ENCODE measurements around the gene POLK. TPM values are rescaled to one million over a fixed set of nuclear protein-coding genes. Genes with fewer than 3 reads are reported as not detected.
A peak's percentile ranks its signal among the peaks of the same experiment; 100 is the strongest.
"Not testable (repeated sequence)": the region's sequence is repeated elsewhere in the genome, so short reads cannot be mapped to it uniquely, and the experiment has no call there.

Gene POLK
- polyA plus RNA-seq, 6 donors from 2014 or later, result 19.3 to 34.7 (median 27.1) TPM

DNA sequence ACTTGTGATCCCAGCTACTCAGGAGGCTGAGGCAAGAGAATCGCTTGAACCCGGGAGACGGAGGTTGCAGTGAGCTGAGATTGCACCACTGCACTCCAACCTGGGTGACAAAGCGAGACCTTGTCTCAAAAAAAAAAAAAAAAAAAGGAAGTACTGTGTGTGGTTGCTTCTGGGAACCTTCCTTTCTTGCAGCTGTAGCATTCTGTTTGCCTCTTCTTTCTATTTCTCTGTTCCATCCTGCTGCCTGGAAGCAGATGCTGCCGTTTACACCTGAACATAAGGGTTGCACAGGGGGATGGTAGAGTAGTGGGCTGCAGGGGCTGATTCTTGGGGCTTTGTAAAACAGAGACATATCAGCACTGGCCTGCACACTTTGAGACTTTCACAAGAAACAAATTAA, 95.7 kb downstream of the POLK start:
- peaks cover 8 to 19% (median 17%) of the 10 kb centered on the region in 3 donors for H3K4me1 Mint-ChIP-seq
- H3K9me3 Mint-ChIP-seq, H3K36me3 Mint-ChIP-seq, H3K4me3 Mint-ChIP-seq, DNase-seq: not testable (repeated sequence)
- peak in 1 of 2 donors; percentile 39 for ATAC-seq (ENCODE audit: low read depth in 2 of 2)
- peaks cover 7 to 15% (median 8%) of the 10 kb centered on the region in 3 donors for H3K27me3 Mint-ChIP-seq
- peak overlapping the region in 1 of 6 donors; percentile 49 for H3K27ac Mint-ChIP-seq

DNA sequence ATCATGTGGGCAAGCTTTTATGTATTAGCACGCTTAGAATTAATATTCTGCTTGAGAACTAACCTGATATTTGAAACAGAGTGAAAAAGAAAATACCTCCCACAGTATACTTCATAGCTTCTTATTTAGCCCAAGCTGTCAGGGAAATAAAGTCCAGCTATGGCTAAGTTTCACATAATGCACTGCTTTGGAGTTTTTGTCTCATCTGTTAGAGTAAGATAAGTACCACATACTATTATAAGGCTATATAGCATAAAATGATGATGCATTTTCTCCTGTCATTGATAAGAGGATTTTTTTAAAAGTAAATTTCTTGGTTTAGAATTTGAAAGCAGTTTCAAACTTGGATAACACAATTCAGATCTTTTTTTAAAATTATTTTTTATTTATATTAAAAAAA, 97.2 kb downstream of the POLK start:
- Mint-ChIP-seq H3K4me1 (peaks cover 8 to 19% (median 17%) of the 10 kb centered on the region in 3 donors), H3K36me3 (peaks cover 0 to 4% of the 10 kb centered on the region in 2 donors), H3K27ac (no peak overlapping the region), H3K4me3 (no peak overlapping the region), H3K27me3 (peaks cover 7 to 19% (median 8%) of the 10 kb centered on the region in 3 donors), H3K9me3 (no peaks in the 10 kb centered on the region)
- ATAC-seq (ENCODE audit: low read depth in 2 of 2) (no peak), DNase-seq (no peak)

DNA sequence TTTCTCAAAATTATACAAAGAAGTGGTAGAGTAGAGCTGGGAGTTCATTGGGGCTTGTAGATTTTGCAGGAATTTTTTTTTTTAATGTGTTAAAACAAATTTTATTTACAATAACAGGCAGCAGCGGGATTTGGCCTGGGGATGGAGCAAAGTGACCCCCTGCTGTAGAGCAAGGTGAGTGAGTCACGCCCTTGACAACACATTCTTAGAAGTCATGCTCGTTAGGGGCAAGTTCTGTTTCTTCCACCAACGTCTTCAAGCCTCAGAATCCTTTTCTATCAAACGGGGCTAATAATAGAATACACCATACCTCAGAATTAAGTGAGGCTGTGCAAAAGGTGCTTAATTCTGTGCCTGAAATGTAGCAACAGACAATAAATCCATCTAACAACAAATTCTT, 98.5 kb downstream of the POLK start:
- Mint-ChIP-seq H3K36me3 (peaks cover 0 to 4% of the 10 kb centered on the region in 2 donors), H3K27ac (no peak overlapping the region), H3K9me3 (no peaks in the 10 kb centered on the region), H3K4me1 (peaks cover 8 to 19% (median 17%) of the 10 kb centered on the region in 3 donors), H3K27me3 (peaks cover 7 to 19% (median 8%) of the 10 kb centered on the region in 3 donors), H3K4me3 (peak overlapping the region in 1 of 8 donors; percentile 52)
- DNase-seq (no peak), ATAC-seq (ENCODE audit: low read depth in 2 of 2) (no peak)

DNA sequence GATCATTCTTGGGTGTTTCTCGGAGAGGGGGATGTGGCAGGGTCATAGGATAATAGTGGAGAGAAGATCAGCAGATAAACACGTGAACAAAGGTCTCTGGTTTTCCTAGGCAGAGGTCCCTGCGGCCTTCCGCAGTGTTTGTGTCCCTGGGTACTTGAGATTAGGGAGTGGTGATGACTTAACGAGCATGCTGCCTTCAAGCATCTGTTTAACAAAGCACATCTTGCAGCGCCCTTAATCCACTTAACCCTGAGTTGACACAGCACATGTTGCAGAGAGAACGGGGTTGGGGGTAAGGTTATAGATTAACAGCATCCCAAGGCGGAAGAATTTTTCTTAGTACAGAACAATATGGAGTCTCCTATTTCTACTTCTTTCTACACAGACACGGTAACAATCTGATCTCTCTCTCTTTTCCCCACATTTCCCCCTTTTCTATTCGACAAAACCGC, 99.2 kb downstream of the POLK start:
- H3K27me3 Mint-ChIP-seq, result peaks cover 7 to 19% (median 8%) of the 10 kb centered on the region in 3 donors
- peak overlapping the region in 1 of 6 donors; percentile 33 for H3K27ac Mint-ChIP-seq
- H3K4me1 Mint-ChIP-seq, result peaks cover 8 to 19% (median 17%) of the 10 kb centered on the region in 3 donors
- not testable (repeated sequence) for H3K9me3 Mint-ChIP-seq; DNase-seq; H3K36me3 Mint-ChIP-seq; ATAC-seq (ENCODE audit: low read depth in 2 of 2)
- peak overlapping the region in 6 of 8 donors; percentile 34 to 85 (median 57) for H3K4me3 Mint-ChIP-seq

DNA sequence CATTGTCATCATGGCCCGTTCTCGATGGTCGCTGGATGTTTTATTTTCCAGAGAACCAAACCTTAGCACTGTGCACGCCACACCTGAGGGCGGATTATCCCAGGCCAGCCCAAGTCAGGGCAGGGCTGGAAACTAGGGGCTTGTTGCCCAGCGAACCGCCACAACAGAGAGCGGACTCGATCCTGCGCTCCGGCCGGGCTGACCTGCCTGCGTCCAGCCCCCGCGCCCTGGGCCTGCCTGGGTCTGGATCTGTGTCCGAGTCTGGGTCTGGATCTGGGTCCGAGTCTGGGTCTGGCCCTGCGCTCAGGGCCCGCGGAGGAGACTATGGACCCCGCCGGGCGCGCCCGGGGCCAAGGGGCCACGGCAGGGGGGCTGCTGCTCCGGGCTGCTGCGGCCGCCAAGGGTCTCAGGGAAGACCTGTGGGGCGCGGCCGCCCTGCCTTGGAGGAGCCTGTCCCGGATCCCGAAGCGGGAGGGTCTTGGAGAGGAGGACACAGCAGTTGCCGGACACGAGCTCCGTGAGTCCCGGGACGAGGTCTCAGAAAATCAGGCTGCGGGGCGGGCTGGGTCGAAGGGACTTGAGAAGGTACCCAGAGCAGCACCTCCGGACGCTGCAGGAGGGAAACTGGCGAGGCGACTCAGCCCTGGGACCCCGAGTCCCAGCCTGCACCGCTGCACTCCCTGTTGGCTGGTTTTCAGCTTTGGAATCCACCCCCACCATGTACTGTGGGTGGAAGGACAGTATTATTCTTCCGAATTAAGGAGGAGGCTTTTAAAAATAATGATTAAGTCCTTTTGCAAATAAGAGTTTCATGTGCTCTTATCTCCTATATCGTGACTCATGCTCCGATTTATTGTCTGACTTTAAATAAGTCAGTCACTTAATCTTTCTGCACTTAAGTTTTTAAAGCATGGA, 99.9 kb downstream of the POLK start, which contains the start of gene ANKDD1B:
TSS of gene ANKDD1B (plus strand) at position 143 of the 915 bp plus-strand sequence. CDS start at position 325, 182 bp downstream.
- H3K9me3 Mint-ChIP-seq, result no peaks in the 10 kb centered on the region
- peak in 1 of 2 donors; percentile 27 for ATAC-seq (ENCODE audit: low read depth in 2 of 2)
- H3K4me3 Mint-ChIP-seq, result peak within 1 kb of the TSS in 7 of 8 donors; percentile 34 to 85 (median 53)
- H3K4me1 Mint-ChIP-seq, result peaks cover 8 to 19% (median 15%) of the 10 kb centered on the region in 3 donors
- peak within 1 kb of the TSS in 1 of 6 donors; percentile 33 for H3K27ac Mint-ChIP-seq
- no peak for DNase-seq
- H3K27me3 Mint-ChIP-seq, result peaks cover 7 to 19% (median 8%) of the 10 kb centered on the region in 3 donors
- H3K36me3 Mint-ChIP-seq, result peaks cover 0 to 4% of the 10 kb centered on the region in 2 donors

DNA sequence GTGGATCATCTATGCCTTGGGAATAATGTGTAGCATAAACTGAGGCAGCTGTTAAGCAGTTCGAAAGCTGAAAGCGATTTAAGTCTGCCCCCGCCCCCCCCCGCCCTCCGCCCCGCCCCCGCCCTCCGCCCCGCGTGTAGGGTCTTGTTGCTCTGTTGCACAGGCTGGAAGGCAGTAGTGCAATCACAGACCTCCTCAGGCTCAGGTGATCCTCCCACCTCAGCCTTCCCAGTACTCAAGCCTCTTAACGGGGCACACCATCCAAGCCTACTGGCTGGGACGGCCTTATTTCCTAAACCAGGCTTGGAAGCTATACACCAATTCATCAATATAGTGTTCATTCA, 100.5 kb downstream of the POLK start:
- peaks cover 7 to 19% (median 8%) of the 10 kb centered on the region in 3 donors for H3K27me3 Mint-ChIP-seq
- DNase-seq (no peak), ATAC-seq (ENCODE audit: low read depth in 2 of 2) (no peak)
- peak overlapping the region in 4 of 8 donors; percentile 32 to 85 (median 56) for H3K4me3 Mint-ChIP-seq
- no peak overlapping the region for H3K27ac Mint-ChIP-seq
- H3K4me1 Mint-ChIP-seq, result peaks cover 3 to 13% (median 9%) of the 10 kb centered on the region in 3 donors
- no peaks in the 10 kb centered on the region for H3K9me3 Mint-ChIP-seq
- peaks cover 0 to 4% of the 10 kb centered on the region in 2 donors for H3K36me3 Mint-ChIP-seq

DNA sequence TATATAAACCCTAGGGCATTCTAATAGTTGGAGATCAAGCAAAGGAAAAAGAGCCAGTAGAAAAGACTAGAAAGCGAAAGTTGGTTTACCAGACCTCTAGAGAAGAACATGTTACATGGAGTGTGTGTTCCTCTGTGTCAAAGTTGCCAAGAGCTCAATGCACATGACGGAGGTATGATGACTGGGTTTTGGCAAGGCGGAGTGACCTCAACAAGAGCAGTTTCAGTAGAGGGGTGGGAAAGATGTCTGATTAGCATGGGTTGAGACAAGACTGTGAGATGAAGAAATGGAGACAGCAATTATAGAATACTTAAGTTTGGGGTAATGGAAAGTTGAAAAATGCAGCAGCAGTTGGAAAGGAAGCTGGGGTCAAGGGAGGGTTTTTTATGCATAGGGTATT, 101.2 kb downstream of the POLK start:
- no peak overlapping the region for H3K4me3 Mint-ChIP-seq
- peaks cover 3 to 8% (median 5%) of the 10 kb centered on the region in 3 donors for H3K4me1 Mint-ChIP-seq
- DNase-seq, result no peak
- H3K9me3 Mint-ChIP-seq, result no peaks in the 10 kb centered on the region
- H3K27me3 Mint-ChIP-seq, result peaks cover 7 to 19% (median 8%) of the 10 kb centered on the region in 3 donors
- peaks cover 0 to under 1% of the 10 kb centered on the region in 2 donors for H3K36me3 Mint-ChIP-seq
- H3K27ac Mint-ChIP-seq, result no peak overlapping the region
- ATAC-seq (ENCODE audit: low read depth in 2 of 2), result no peak

DNA sequence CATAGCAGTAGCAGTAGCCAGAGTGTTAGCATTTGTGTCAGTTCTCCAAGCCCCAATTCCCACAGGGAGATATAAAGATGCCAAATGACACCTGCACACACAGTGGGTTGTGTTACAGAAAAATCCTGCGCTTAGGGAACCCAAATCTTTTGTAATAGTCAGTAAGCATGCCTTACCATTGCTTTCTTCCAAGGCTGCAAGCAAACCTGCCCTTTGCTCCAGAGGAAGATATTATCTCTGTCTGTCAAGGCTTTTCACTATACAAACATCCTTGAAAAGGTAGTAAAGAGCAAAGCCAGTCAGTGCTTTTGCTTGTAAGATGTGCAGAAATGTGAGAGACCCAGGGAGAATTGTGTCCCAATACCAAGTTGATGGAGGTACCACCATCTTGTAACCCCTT, 102.5 kb downstream of the POLK start:
- no peak overlapping the region for H3K27ac Mint-ChIP-seq
- H3K4me3 Mint-ChIP-seq, result no peak overlapping the region
- H3K27me3 Mint-ChIP-seq, result peaks cover 7 to 14% (median 8%) of the 10 kb centered on the region in 3 donors
- ATAC-seq (ENCODE audit: low read depth in 2 of 2) (no peak), DNase-seq (no peak)
- H3K36me3 Mint-ChIP-seq, result no peaks in the 10 kb centered on the region
- H3K9me3 Mint-ChIP-seq, result no peaks in the 10 kb centered on the region
- H3K4me1 Mint-ChIP-seq, result peaks cover 3 to 8% (median 5%) of the 10 kb centered on the region in 3 donors

DNA sequence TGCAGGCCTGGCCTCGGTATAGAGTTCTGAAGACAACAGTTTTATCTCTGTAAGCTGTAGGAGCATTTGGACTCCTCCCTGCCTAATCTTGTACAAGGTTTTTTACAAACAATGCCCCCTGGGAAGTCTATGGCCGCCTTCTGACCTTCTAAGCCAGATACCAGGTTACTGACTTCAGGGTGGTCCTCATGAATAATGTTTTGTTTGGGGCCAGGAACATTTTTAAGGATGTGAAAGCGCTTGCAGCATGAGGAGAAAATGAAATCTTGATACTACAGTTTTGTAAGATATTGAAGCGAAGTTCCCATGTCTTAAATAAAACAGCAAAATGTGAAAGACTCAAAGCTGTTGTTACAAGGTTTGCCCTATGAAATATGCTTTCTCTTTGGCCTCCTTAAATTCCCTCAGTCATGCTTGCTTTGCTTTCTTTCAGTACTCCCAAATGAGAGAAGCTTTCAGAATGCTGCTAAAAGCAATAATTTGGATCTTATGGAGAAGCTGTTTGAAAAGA, 104.7 kb downstream of the POLK start:
- Mint-ChIP-seq H3K4me1 (peaks cover 0 to under 1% (median 0%) of the 10 kb centered on the region in 3 donors), H3K27ac (no peak overlapping the region), H3K9me3 (no peaks in the 10 kb centered on the region), H3K4me3 (no peak overlapping the region), H3K27me3 (peaks cover 0 to 5% (median under 1%) of the 10 kb centered on the region in 3 donors), H3K36me3 (no peaks in the 10 kb centered on the region)
- DNase-seq, result no peak
- no peak for ATAC-seq (ENCODE audit: low read depth in 2 of 2)

DNA sequence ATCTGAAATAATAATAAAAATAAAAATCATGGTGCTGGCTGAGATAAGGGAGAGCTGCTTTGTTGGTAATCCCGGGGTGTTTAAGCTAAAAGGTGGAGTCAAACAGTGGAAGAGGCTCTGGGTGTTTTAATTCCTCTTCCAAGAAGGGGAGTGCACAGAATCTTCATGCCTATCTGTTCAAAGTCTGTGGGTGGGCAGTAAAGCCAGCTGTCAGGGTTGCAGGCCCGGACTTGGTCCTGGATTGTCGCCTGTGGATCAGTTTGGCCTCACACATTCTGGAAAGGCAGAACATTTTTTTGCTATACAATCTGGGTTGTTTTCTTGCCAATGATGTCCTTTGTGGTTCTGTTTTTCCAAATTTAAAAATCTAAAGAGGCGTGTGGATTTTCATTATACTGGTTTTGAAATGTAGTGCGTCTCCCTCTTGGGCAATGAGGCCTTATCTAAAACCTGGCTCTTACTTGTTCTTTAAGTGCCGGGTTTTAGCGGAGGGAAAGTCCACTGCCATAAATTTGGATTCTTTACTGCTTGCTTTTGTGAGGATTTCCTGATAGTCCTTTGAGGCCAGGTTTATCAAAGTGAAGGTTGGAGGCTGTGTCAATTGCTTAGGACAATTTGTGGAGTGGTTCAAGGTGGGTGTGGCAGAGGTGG, 105.4 kb downstream of the POLK start:
- ATAC-seq (ENCODE audit: low read depth in 2 of 2) (no peak), DNase-seq (no peak)
- H3K27me3 Mint-ChIP-seq, result peaks cover 0 to 5% (median 0%) of the 10 kb centered on the region in 3 donors
- no peaks in the 10 kb centered on the region for H3K36me3 Mint-ChIP-seq
- H3K27ac Mint-ChIP-seq, result peak overlapping the region in 1 of 6 donors; percentile 6
- no peaks in the 10 kb centered on the region for H3K9me3 Mint-ChIP-seq
- H3K4me3 Mint-ChIP-seq, result no peak overlapping the region
- no peaks in the 10 kb centered on the region for H3K4me1 Mint-ChIP-seq

DNA sequence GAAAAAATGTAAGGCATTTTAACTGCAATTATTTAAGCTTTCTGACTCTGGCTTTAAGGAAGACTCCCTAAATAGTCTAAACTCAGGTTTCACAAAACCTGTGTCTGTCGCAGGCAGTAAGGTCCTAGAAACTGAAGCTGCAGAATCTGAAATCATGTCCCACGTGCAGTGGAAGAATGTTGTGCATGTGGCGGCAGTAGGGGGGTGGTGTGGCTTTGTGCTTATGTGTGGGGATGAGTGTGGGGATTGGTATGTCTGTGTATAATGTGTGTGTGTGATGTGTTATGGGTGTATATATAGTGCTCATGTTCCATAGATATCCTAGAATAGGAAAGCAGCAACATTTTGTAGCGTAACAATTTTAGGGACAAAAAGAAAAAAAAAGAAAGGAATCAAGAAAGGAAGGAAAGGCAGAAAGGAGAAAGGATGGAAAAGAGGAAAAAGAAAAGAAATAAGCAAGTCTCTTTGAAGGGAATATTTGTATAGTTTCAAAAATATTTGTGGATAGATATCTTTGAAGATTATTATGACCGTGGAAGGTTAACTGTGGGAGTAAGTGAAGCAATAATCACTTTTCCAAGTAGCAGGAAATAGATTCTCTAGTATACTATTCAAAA, 106.2 kb downstream of the POLK start:
- no peak for DNase-seq
- Mint-ChIP-seq H3K27ac (no peak overlapping the region), H3K9me3 (no peaks in the 10 kb centered on the region), H3K36me3 (no peaks in the 10 kb centered on the region), H3K4me1 (no peaks in the 10 kb centered on the region), H3K4me3 (no peak overlapping the region), H3K27me3 (no peaks in the 10 kb centered on the region)
- ATAC-seq (ENCODE audit: low read depth in 2 of 2), result no peak

DNA sequence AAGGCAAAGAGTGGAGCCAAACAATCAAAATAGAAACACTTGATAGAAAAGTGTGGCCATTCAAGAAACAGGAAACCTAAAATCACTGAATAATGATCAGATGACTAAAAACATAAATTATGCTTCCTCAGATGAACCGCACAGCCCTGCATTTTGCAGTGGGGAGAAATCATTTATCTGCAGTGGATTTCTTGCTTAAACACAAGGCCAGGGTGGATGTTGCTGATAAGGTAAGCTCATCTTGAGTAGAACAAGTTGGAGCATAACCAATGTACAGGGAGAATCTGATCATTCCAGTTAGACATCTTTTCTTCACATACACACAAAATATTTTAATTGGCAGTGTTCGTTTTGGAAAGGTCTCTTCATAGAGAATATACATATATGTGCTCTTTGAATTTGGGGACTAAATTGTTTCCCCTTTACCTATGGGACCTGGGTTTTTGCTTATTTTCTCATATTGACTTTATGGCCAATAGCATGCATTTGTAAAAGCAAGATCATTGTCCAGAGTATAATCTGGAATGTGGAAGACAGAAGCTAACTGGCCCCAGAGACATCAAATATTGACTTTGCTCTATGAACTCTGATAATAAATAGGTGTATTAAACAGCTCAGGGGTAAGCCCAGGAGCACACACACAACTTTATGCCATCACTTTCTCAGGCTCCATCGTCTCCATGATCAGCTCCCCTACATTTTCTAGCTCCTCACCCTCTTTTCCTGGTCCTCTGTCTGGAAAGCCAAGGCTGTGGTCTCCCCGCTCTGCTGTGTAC, 108.7 kb downstream of the POLK start:
- no peak for ATAC-seq (ENCODE audit: low read depth in 2 of 2)
- Mint-ChIP-seq H3K27ac (peak overlapping the region in 1 of 6 donors; percentile 39), H3K27me3 (no peaks in the 10 kb centered on the region), H3K4me3 (no peak overlapping the region), H3K36me3 (no peaks in the 10 kb centered on the region), H3K9me3 (no peaks in the 10 kb centered on the region), H3K4me1 (no peaks in the 10 kb centered on the region)
- DNase-seq, result no peak

Measured in naive B cell (primary cell).